GM23248 (cell line): ENCODE data around the gene PCSK4. TPM values are rescaled to one million over a fixed set of nuclear protein-coding genes. Genes with fewer than 3 reads are reported as not detected.
"Not testable (repeated sequence)": the region's sequence is repeated elsewhere in the genome, so short reads cannot be mapped to it uniquely, and the experiment has no call there.

Experiments used
- DNase-seq: peaks from one replicate; pipeline ENCODE4 v3.0.0-alpha.2; 2015
- H2AFZ ChIP-seq: fragments of 200-600 bp; sonication (generic); 2 replicates; pipeline ENCODE4 v1.6.1; 2016; ENCODE audit warnings: antibody characterized with exemption
- H3F3A ChIP-seq: fragments of 200-600 bp; sonication (generic); 2 replicates; pipeline ENCODE4 v1.6.1; 2016; ENCODE audit warnings: mild to moderate bottlenecking, antibody characterized with exemption, mixed run types; ENCODE audit not compliant: insufficient read depth
- H3K27ac ChIP-seq: fragments of 200-600 bp; sonication (generic); 2 replicates; pipeline ENCODE4 v1.5.1; 2016; ENCODE audit warnings: mild to moderate bottlenecking
- H3K27me3 ChIP-seq: fragments of 200-600 bp; sonication (generic); replicated peaks from 2 replicates; pipeline ENCODE4 v1.6.1; 2016; ENCODE audit warnings: mild to moderate bottlenecking; ENCODE audit not compliant: insufficient read depth
- H3K36me3 ChIP-seq: fragments of 200-600 bp; sonication (generic); 2 replicates; pipeline ENCODE4 v1.6.1; 2016; ENCODE audit warnings: low read depth, mild to moderate bottlenecking
- H3K4me1 ChIP-seq: fragments of 200-600 bp; sonication (generic); 2 replicates; pipeline ENCODE4 v1.6.1; 2016; ENCODE audit warnings: mild to moderate bottlenecking; ENCODE audit not compliant: insufficient read depth
- H3K4me2 ChIP-seq: fragments of 200-600 bp; sonication (generic); one replicate; pipeline ENCODE4 v1.6.1; 2016; ENCODE audit warnings: mild to moderate bottlenecking; ENCODE audit not compliant: unreplicated experiment
- H3K4me3 ChIP-seq: fragments of 200-600 bp; sonication (generic); 2 replicates; pipeline ENCODE4 v1.5.1; 2016; ENCODE audit warnings: mild to moderate bottlenecking
- H3K79me2 ChIP-seq: fragments of 200-600 bp; sonication (generic); 2 replicates; pipeline ENCODE4 v1.6.1; 2016; ENCODE audit warnings: mild to moderate bottlenecking; ENCODE audit not compliant: insufficient read depth
- H3K9ac ChIP-seq: fragments of 200-600 bp; sonication (generic); 2 replicates; pipeline ENCODE4 v1.6.1; 2016; ENCODE audit warnings: mild to moderate bottlenecking
- H3K9me2 ChIP-seq: fragments of 200-600 bp; sonication (generic); 2 replicates; pipeline ENCODE4 v1.6.1; 2016; ENCODE audit warnings: mixed run types, mild to moderate bottlenecking, moderate library complexity; ENCODE audit not compliant: insufficient read depth
- H3K9me3 ChIP-seq: fragments of 200-600 bp; sonication (generic); one replicate; pipeline ENCODE4 v1.6.1; 2017; ENCODE audit warnings: low read depth
- H4K20me1 ChIP-seq: fragments of 200-600 bp; sonication (generic); 2 replicates; pipeline ENCODE4 v1.6.0; 2016; ENCODE audit not compliant: insufficient read depth
- EZH2 ChIP-seq: fragments of 200-600 bp; sonication (generic); IDR thresholded peaks from 2 replicates; pipeline ENCODE4 v1.6.1; 2018; ENCODE audit warnings: antibody characterized with exemption, mild to moderate bottlenecking; ENCODE audit not compliant: insufficient read depth, poor library complexity, severe bottlenecking
- EZH2phosphoT487 ChIP-seq: fragments of 200-600 bp; sonication (generic); IDR thresholded peaks from 2 replicates; pipeline ENCODE4 v1.6.1; 2018; ENCODE audit warnings: antibody characterized with exemption, moderate library complexity, mild to moderate bottlenecking, low read depth; ENCODE audit not compliant: insufficient read depth
- WGBS, 2 experiments: methylation state at CpG; one replicate each; pipeline ENCODE4 v1.1.6; 2015 to 2017; ENCODE audit warnings: low lambda C conversion rate in 2 of 2, low coverage in 1 of 2; ENCODE audit errors: missing lambda C conversion rate in 2 of 2; 5-methylcytosine and 5-hydroxymethylcytosine counted together
- in situ Hi-C: fragments of 300-500 bp; cut with MboI; formaldehyde crosslinking; loops from 2 replicates; pipeline ENCODE4 v1.15.0; 2020
- polyA plus RNA-seq: library from polyadenylated mRNA; unstranded; fragments of >200 nt; fragmentation: Nextera tagmentation; extraction: Ambion mirVana; gene quantifications from 2 replicates; pipeline ENCODE4 v1.2.1, GENCODE V29; 2016
- total RNA-seq: library from RNA; depleted of rRNA; stranded (reverse); fragments of >200 nt; shearing (Covaris generic); gene quantifications from 2 replicates; pipeline ENCODE4 v1.2.3, GENCODE V29; 2014

PCSK4 gene
- total and polyA plus RNA-seq, 2 experiments from 2014 or later, result 0.28 to 0.76 TPM

- H3K27ac ChIP-seq, result no peak overlapping the region
- no peak overlapping the region for H3K4me3 ChIP-seq
- TF ChIP-seq EZH2, result no peak
- TF ChIP-seq EZH2phosphoT487, result no peak
- H3F3A ChIP-seq, result no peaks in the 10 kb centered on the region
- H3K9ac ChIP-seq, result no peak overlapping the region
- no peaks in the 10 kb centered on the region for H3K36me3 ChIP-seq
- no peak overlapping the region for H3K4me2 ChIP-seq
- peaks cover 16% of the 10 kb centered on the region; the same call in 1 of the 2 replicates for H3K27me3 ChIP-seq
- no peaks in the 10 kb centered on the region for H3K79me2 ChIP-seq
- in situ Hi-C loops, result no loop called here
- H3K9me3 ChIP-seq, result no peaks in the 10 kb centered on the region
- DNase-seq, result no peak
- H2AFZ ChIP-seq, result no peak overlapping the region
- H4K20me1 ChIP-seq, result no peaks in the 10 kb centered on the region
- WGBS, 2 experiments, result 54 to 58% methylated on average over 16 to 18 of the region's 18 CpGs
- H3K9me2 ChIP-seq, result no peaks in the 10 kb centered on the region
- no peaks in the 10 kb centered on the region for H3K4me1 ChIP-seq
Observed at GRCh38 chr19:1522838-1523237, 32.7 kb upstream of the PCSK4 start.

GRCh38 chr19:1522061-1522460 lies 31.9 kb upstream of the PCSK4 start:
- Histone ChIP-seq H3K4me1 (no peaks in the 10 kb centered on the region), H3K9ac (no peak overlapping the region), H4K20me1 (no peaks in the 10 kb centered on the region), H3K9me3 (no peaks in the 10 kb centered on the region), H3K27me3 (peaks cover 16% of the 10 kb centered on the region; the same call in 1 of the 2 replicates), H3K79me2 (no peaks in the 10 kb centered on the region), H3K4me3 (no peak overlapping the region), H3K36me3 (no peaks in the 10 kb centered on the region), H3K9me2 (no peaks in the 10 kb centered on the region), H3K4me2 (no peak overlapping the region), H2AFZ (no peak overlapping the region), H3K27ac (no peak overlapping the region), H3F3A (no peaks in the 10 kb centered on the region)
- TF ChIP-seq EZH2phosphoT487, result no peak
- no peak for TF ChIP-seq EZH2
- in situ Hi-C loops, result no loop called here
- DNase-seq, result no peak
- 63 to 72% methylated on average over 10 of the region's 10 CpGs for WGBS, 2 experiments

- Histone ChIP-seq H2AFZ (no peak overlapping the region), H4K20me1 (no peaks in the 10 kb centered on the region), H3K27ac (no peak overlapping the region), H3K4me3 (no peak overlapping the region), H3K36me3 (no peaks in the 10 kb centered on the region), H3F3A (no peaks in the 10 kb centered on the region), H3K4me2 (no peak overlapping the region), H3K4me1 (no peaks in the 10 kb centered on the region), H3K9ac (no peak overlapping the region), H3K27me3 (peaks cover 16% of the 10 kb centered on the region; the same call in 1 of the 2 replicates), H3K9me3 (no peaks in the 10 kb centered on the region), H3K9me2 (no peaks in the 10 kb centered on the region), H3K79me2 (no peaks in the 10 kb centered on the region)
- TF ChIP-seq EZH2phosphoT487, result no peak
- TF ChIP-seq EZH2, result no peak
- DNase-seq, result no peak
- in situ Hi-C loops, result no loop called here
- WGBS, 2 experiments, result 36 to 42% methylated on average over 8 to 12 of the region's 14 CpGs
Observed at GRCh38 chr19:1521636-1522035, 31.5 kb upstream of the PCSK4 start.

GRCh38 chr19:1520203-1520780 lies 30.1 kb upstream of the PCSK4 start:
- Histone ChIP-seq H3K79me2 (no peaks in the 10 kb centered on the region), H3K4me1 (no peaks in the 10 kb centered on the region), H3K27me3 (peaks cover 16% of the 10 kb centered on the region; the same call in 1 of the 2 replicates), H4K20me1 (no peaks in the 10 kb centered on the region), H3K4me3 (no peak overlapping the region), H3K9me2 (no peaks in the 10 kb centered on the region), H3K36me3 (no peaks in the 10 kb centered on the region), H3K9ac (no peak overlapping the region), H3K27ac (no peak overlapping the region), H3F3A (no peaks in the 10 kb centered on the region), H3K9me3 (no peaks in the 10 kb centered on the region), H3K4me2 (no peak overlapping the region), H2AFZ (no peak overlapping the region)
- 68 to 71% methylated on average over 15 to 17 of the region's 17 CpGs for WGBS, 2 experiments
- TF ChIP-seq EZH2phosphoT487, result no peak
- no peak for TF ChIP-seq EZH2
- in situ Hi-C loops, result no loop called here
- no peak for DNase-seq

GRCh38 chr19:1519802-1520201 lies 29.7 kb upstream of the PCSK4 start:
- H3K79me2 ChIP-seq, H3K27ac ChIP-seq, H3K36me3 ChIP-seq, H3K9ac ChIP-seq, in situ Hi-C loops, H2AFZ ChIP-seq, DNase-seq, H3K4me2 ChIP-seq, H3K9me2 ChIP-seq, H3K4me1 ChIP-seq, H3F3A ChIP-seq, H3K4me3 ChIP-seq, H4K20me1 ChIP-seq, H3K9me3 ChIP-seq: not testable (repeated sequence)
- peaks cover 12% of the 10 kb centered on the region; the same call in 1 of the 2 replicates for H3K27me3 ChIP-seq
- WGBS, 2 experiments, result 70 to 78% methylated on average over 8 of the region's 8 CpGs
